ENCODE measurements around the gene MYMK.

MYMK gene

DNA sequence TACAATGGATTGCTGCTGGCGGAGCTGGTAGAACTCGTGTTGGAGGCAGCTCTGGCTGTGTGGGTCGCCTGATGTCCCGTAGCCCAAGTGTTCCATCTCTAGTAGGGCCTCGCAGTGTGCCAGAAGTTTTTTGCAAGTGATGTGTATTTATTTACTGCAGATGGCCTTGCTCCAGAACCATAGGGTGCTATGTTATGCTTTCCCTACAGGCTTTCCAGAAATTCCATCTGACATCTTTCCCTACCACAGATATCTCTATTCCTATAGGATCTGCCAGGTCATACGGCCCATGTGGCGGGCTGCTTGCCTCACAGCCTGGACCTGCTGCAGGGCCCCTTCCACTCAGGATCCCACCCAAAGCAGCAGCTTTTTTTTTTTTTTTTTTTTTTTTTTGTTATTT is 26.7 kb upstream of the MYMK start:
- TF ChIP-seq LEF1 (IDR thresholded peaks at IDR 0.05; ENCODE audit: borderline replicate concordance) (no peak), FOXA1 (IDR thresholded peaks at IDR 0.05) (no peak), HDGF (IDR thresholded peaks at IDR 0.05; ENCODE audit: borderline replicate concordance) (no peak), FOXM1 (IDR thresholded peaks at IDR 0.05; ENCODE audit: borderline replicate concordance) (no peak)
- TF ChIP-seq, protein P1, sequence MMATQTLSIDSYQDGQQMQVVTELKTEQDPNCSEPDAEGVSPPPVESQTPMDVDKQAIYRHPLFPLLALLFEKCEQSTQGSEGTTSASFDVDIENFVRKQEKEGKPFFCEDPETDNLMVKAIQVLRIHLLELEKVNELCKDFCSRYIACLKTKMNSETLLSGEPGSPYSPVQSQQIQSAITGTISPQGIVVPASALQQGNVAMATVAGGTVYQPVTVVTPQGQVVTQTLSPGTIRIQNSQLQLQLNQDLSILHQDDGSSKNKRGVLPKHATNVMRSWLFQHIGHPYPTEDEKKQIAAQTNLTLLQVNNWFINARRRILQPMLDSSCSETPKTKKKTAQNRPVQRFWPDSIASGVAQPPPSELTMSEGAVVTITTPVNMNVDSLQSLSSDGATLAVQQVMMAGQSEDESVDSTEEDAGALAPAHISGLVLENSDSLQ (IDR thresholded peaks at IDR 0.05) = no peak
- POLR2A ChIA-PET = no interaction called here
- CTCF ChIA-PET = interaction anchor here (0.8 kb wide), 1 partner anchor 13 kb away, joined by 3 read pairs; no protein-coding TSS in a partner anchor
- no peak for DNase-seq (ENCODE audit: extremely low spot score)

- ChIA-PET CTCF (no interaction called here), POLR2A (no interaction called here)
- TF ChIP-seq ARNT (IDR thresholded peaks at IDR 0.05) = no peak
- no peak for TF ChIP-seq NFRKB (IDR thresholded peaks at IDR 0.05)
- TF ChIP-seq SP1 (IDR thresholded peaks at IDR 0.05) = no peak
- no peak for TF ChIP-seq ZNF384 (IDR thresholded peaks at IDR 0.05)
- TF ChIP-seq FOXK2 (IDR thresholded peaks at IDR 0.05) = no peak
- no peak for TF ChIP-seq FOXM1 (IDR thresholded peaks at IDR 0.05; ENCODE audit: borderline replicate concordance)
- no peak for TF ChIP-seq LEF1 (IDR thresholded peaks at IDR 0.05; ENCODE audit: borderline replicate concordance)
- DNase-seq (ENCODE audit: extremely low spot score) = no peak
These were observed 22.4 kb upstream of the MYMK start for GRCh38 chr9:133547116-133547515.

- no peak for TF ChIP-seq LEF1 (IDR thresholded peaks at IDR 0.05; ENCODE audit: borderline replicate concordance)
- DNase-seq (ENCODE audit: extremely low spot score) = no peak
- CTCF ChIA-PET = no interaction called here
- POLR2A ChIA-PET = no interaction called here
These were observed 21.5 kb upstream of the MYMK start for GRCh38 chr9:133546287-133546680.

GRCh38 chr9:133545494-133546286 is 20.9 kb upstream of the MYMK start:
- TF ChIP-seq L3MBTL2 (conservative IDR thresholded peaks at IDR 0.05) (no peak), ELF4 (IDR thresholded peaks at IDR 0.05) (no peak), ARNT (IDR thresholded peaks at IDR 0.05) (no peak), ZNF384 (IDR thresholded peaks at IDR 0.05) (no peak), FOXM1 (IDR thresholded peaks at IDR 0.05; ENCODE audit: borderline replicate concordance) (no peak), FOXA1 (IDR thresholded peaks at IDR 0.05) (no peak), CTBP1 (IDR thresholded peaks at IDR 0.05; ENCODE audit: borderline replicate concordance) (no peak), SUZ12 (IDR thresholded peaks at IDR 0.05) (no peak), SP1 (IDR thresholded peaks at IDR 0.05) (no peak), BHLHE40 (IDR thresholded peaks at IDR 0.05; ENCODE audit: borderline replicate concordance) (no peak)
- TF ChIP-seq, protein P1 (IDR thresholded peaks at IDR 0.05) = no peak
- no peak for DNase-seq (ENCODE audit: extremely low spot score)
- POLR2A ChIA-PET = no interaction called here
- CTCF ChIA-PET = no interaction called here

DNA sequence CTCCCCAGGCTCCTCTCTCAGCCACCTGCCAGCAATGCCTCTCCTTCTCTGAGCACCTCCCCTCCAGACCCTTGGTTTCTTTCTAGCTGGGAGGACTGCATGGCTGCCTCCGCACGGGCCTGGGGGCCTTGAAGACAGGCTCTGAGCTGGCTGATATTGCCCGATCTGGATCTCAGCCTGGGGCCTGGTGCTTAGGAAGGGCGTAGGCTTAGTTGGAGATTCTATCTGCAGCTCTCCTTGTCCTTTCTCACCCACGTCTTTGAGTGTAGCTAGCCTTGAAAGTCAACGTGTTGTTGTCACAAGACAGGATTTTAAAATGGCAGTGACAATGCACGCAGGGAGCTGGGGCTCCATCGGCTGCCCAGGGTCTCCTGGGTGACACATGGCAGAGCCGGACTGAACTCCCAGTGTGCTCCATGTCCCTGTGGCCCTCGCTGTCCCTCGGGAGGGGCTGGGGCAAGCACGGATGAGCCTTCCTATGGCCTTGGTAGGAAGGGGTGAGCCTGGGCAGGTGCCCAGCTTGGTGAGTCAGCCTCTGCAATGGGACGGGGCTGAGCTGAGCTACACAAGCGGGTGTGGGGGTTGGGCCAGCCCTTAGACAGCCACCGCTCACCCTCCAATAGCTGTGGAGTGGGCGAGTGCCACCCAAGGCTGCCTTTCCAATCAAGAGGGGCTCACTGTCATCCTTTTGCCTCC is 19.2 kb upstream of the MYMK start:
- TF ChIP-seq, protein P1 (IDR thresholded peaks at IDR 0.05) = no peak
- TF ChIP-seq NFRKB (IDR thresholded peaks at IDR 0.05) = no peak
- no peak for TF ChIP-seq L3MBTL2 (conservative IDR thresholded peaks at IDR 0.05)
- TF ChIP-seq SP1 (IDR thresholded peaks at IDR 0.05) = no peak
- no peak for TF ChIP-seq FOXK2 (IDR thresholded peaks at IDR 0.05)
- TF ChIP-seq ARNT (IDR thresholded peaks at IDR 0.05) = no peak
- TF ChIP-seq ZNF384 (IDR thresholded peaks at IDR 0.05) = no peak
- TF ChIP-seq CTBP1 (IDR thresholded peaks at IDR 0.05; ENCODE audit: borderline replicate concordance) = no peak
- TF ChIP-seq FOXA1 (IDR thresholded peaks at IDR 0.05) = no peak
- TF ChIP-seq FOXM1 (IDR thresholded peaks at IDR 0.05; ENCODE audit: borderline replicate concordance) = no peak
- TF ChIP-seq BHLHE40 (IDR thresholded peaks at IDR 0.05; ENCODE audit: borderline replicate concordance) = no peak
- no peak for TF ChIP-seq TARDBP (IDR thresholded peaks at IDR 0.05)
- no peak for TF ChIP-seq SUZ12 (IDR thresholded peaks at IDR 0.05)
- TF ChIP-seq HDGF (IDR thresholded peaks at IDR 0.05; ENCODE audit: borderline replicate concordance) = no peak
- TF ChIP-seq LEF1 (IDR thresholded peaks at IDR 0.05; ENCODE audit: borderline replicate concordance) = no peak
- TF ChIP-seq ELF4 (IDR thresholded peaks at IDR 0.05) = no peak
- POLR2A ChIA-PET = interaction anchor here (0.7 kb wide), 1 partner anchor 24 kb away, joined by 3 read pairs; no protein-coding TSS in a partner anchor
- CTCF ChIA-PET = no interaction called here
- DNase-seq (ENCODE audit: extremely low spot score) = no peak

- CTCF ChIA-PET = no interaction called here
- DNase-seq (ENCODE audit: extremely low spot score) = no peak
- POLR2A ChIA-PET = no interaction called here
- no peak for TF ChIP-seq TARDBP (IDR thresholded peaks at IDR 0.05)
- TF ChIP-seq FOXK2 (IDR thresholded peaks at IDR 0.05) = no peak
- TF ChIP-seq FOXM1 (IDR thresholded peaks at IDR 0.05; ENCODE audit: borderline replicate concordance) = no peak
- no peak for TF ChIP-seq SUZ12 (IDR thresholded peaks at IDR 0.05)
- no peak for TF ChIP-seq SP1 (IDR thresholded peaks at IDR 0.05)
- TF ChIP-seq BHLHE40 (IDR thresholded peaks at IDR 0.05; ENCODE audit: borderline replicate concordance) = no peak
- no peak for TF ChIP-seq FOXA1 (IDR thresholded peaks at IDR 0.05)
- TF ChIP-seq, protein P1 (IDR thresholded peaks at IDR 0.05) = no peak
These were observed 17.2 kb upstream of the MYMK start for GRCh38 chr9:133542002-133542401.

Measured in HEK293T (cell line).